ENCODE data around the gene FKBP15. TPM values are rescaled to one million over a fixed set of nuclear protein-coding genes. Genes with fewer than 3 reads are reported as not detected.

FKBP15 gene
- total and polyA plus RNA-seq, 2 experiments from 2014 or later: 7.9 to 14.9 TPM

DNA sequence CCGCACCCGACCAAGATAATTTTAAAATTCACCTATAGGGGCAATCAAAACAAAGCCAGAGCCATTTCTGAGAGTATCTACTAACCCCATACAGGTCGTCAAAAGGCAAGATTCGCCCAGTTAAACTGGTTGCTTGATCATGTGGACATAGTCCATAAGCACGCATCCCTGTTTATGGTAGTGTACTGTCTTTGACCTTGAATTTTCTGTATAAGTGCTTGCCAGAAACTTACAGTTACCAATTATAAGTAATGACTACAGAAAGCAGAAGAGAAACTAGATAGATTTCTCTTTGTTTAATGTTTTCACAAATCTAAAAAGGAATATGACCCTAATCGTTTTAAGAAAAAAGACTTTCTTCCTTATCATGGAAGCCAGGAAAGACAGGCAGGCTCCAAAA is 25.9 kb upstream of the FKBP15 start:
- Histone ChIP-seq H3K79me2 (replicated peaks; ENCODE audit: insufficient read depth) (no peaks in the 10 kb centered on the region; the same call in 1 of the 2 replicates), H3K4me1 (ENCODE audit: insufficient read depth) (no peaks in the 10 kb centered on the region), H3K9me2 (ENCODE audit: insufficient read depth) (no peaks in the 10 kb centered on the region), H3K4me3 (no peak overlapping the region), H3K27me3 (ENCODE audit: insufficient read depth) (no peaks in the 10 kb centered on the region), H4K20me1 (replicated peaks; ENCODE audit: insufficient read depth) (peaks cover 17% of the 10 kb centered on the region; the same call in 1 of the 2 replicates), H3K4me2 (no peak overlapping the region), H3F3A (replicated peaks; ENCODE audit: low read depth) (no peaks in the 10 kb centered on the region), H2AFZ (no peak overlapping the region), H3K27ac (ENCODE audit: low read depth) (no peak overlapping the region), H3K36me3 (ENCODE audit: insufficient read depth) (no peaks in the 10 kb centered on the region)
- H3K9me3 Mint-ChIP-seq: peaks cover 9% of the 10 kb centered on the region; the same call in 2 of the 3 replicates
- peaks cover 18% of the 10 kb centered on the region for H3K36me3 Mint-ChIP-seq (ENCODE audit: low read depth)
- no peak for TF ChIP-seq ZNF331 (CRISPR knock-in tag; IDR thresholded peaks at IDR 0.05; ENCODE audit: low read depth)
- no peak for TF ChIP-seq EZH2phosphoT487 (IDR thresholded peaks at IDR 0.05; ENCODE audit: unreplicated experiment)
- TF ChIP-seq, protein P1, sequence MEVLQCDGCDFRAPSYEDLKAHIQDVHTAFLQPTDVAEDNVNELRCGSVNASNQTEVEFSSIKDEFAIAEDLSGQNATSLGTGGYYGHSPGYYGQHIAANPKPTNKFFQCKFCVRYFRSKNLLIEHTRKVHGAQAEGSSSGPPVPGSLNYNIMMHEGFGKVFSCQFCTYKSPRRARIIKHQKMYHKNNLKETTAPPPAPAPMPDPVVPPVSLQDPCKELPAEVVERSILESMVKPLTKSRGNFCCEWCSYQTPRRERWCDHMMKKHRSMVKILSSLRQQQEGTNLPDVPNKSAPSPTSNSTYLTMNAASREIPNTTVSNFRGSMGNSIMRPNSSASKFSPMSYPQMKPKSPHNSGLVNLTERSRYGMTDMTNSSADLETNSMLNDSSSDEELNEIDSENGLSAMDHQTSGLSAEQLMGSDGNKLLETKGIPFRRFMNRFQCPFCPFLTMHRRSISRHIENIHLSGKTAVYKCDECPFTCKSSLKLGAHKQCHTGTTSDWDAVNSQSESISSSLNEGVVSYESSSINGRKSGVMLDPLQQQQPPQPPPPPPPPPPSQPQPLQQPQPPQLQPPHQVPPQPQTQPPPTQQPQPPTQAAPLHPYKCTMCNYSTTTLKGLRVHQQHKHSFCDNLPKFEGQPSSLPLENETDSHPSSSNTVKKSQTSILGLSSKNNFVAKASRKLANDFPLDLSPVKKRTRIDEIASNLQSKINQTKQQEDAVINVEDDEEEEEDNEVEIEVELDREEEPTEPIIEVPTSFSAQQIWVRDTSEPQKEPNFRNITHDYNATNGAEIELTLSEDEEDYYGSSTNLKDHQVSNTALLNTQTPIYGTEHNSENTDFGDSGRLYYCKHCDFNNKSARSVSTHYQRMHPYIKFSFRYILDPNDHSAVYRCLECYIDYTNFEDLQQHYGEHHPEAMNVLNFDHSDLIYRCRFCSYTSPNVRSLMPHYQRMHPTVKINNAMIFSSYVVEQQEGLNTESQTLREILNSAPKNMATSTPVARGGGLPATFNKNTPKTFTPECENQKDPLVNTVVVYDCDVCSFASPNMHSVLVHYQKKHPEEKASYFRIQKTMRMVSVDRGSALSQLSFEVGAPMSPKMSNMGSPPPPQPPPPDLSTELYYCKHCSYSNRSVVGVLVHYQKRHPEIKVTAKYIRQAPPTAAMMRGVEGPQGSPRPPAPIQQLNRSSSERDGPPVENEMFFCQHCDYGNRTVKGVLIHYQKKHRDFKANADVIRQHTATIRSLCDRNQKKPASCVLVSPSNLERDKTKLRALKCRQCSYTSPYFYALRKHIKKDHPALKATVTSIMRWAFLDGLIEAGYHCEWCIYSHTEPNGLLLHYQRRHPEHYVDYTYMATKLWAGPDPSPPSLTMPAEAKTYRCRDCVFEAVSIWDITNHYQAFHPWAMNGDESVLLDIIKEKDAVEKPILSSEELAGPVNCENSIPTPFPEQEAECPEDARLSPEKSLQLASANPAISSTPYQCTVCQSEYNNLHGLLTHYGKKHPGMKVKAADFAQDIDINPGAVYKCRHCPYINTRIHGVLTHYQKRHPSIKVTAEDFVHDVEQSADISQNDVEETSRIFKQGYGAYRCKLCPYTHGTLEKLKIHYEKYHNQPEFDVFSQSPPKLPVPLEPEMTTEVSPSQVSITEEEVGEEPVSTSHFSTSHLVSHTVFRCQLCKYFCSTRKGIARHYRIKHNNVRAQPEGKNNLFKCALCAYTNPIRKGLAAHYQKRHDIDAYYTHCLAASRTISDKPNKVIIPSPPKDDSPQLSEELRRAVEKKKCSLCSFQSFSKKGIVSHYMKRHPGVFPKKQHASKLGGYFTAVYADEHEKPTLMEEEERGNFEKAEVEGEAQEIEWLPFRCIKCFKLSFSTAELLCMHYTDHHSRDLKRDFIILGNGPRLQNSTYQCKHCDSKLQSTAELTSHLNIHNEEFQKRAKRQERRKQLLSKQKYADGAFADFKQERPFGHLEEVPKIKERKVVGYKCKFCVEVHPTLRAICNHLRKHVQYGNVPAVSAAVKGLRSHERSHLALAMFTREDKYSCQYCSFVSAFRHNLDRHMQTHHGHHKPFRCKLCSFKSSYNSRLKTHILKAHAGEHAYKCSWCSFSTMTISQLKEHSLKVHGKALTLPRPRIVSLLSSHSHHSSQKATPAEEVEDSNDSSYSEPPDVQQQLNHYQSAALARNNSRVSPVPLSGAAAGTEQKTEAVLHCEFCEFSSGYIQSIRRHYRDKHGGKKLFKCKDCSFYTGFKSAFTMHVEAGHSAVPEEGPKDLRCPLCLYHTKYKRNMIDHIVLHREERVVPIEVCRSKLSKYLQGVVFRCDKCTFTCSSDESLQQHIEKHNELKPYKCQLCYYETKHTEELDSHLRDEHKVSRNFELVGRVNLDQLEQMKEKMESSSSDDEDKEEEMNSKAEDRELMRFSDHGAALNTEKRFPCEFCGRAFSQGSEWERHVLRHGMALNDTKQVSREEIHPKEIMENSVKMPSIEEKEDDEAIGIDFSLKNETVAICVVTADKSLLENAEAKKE (CRISPR knock-in tag; IDR thresholded peaks at IDR 0.05): no peak
- TF ChIP-seq, protein P2, sequence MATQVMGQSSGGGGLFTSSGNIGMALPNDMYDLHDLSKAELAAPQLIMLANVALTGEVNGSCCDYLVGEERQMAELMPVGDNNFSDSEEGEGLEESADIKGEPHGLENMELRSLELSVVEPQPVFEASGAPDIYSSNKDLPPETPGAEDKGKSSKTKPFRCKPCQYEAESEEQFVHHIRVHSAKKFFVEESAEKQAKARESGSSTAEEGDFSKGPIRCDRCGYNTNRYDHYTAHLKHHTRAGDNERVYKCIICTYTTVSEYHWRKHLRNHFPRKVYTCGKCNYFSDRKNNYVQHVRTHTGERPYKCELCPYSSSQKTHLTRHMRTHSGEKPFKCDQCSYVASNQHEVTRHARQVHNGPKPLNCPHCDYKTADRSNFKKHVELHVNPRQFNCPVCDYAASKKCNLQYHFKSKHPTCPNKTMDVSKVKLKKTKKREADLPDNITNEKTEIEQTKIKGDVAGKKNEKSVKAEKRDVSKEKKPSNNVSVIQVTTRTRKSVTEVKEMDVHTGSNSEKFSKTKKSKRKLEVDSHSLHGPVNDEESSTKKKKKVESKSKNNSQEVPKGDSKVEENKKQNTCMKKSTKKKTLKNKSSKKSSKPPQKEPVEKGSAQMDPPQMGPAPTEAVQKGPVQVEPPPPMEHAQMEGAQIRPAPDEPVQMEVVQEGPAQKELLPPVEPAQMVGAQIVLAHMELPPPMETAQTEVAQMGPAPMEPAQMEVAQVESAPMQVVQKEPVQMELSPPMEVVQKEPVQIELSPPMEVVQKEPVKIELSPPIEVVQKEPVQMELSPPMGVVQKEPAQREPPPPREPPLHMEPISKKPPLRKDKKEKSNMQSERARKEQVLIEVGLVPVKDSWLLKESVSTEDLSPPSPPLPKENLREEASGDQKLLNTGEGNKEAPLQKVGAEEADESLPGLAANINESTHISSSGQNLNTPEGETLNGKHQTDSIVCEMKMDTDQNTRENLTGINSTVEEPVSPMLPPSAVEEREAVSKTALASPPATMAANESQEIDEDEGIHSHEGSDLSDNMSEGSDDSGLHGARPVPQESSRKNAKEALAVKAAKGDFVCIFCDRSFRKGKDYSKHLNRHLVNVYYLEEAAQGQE (IDR thresholded peaks at IDR 0.05; ENCODE audit: unreplicated experiment): no peak
- no peak for TF ChIP-seq NANOG (IDR thresholded peaks at IDR 0.05; ENCODE audit: borderline replicate concordance)
- TF ChIP-seq POLR2AphosphoS5 (IDR thresholded peaks at IDR 0.05; ENCODE audit: low read depth): no peak
- TF ChIP-seq EZH2 (IDR thresholded peaks at IDR 0.05; ENCODE audit: low read depth, unreplicated experiment): no peak
- TF ChIP-seq STAT1 (IDR thresholded peaks at IDR 0.05; ENCODE audit: unreplicated experiment): no peak
- TF ChIP-seq JUNB (IDR thresholded peaks at IDR 0.05; ENCODE audit: unreplicated experiment): no peak
- TF ChIP-seq CREB1 (CRISPR knock-in tag; IDR thresholded peaks at IDR 0.05; ENCODE audit: low read depth): no peak
- TF ChIP-seq, protein P3, sequence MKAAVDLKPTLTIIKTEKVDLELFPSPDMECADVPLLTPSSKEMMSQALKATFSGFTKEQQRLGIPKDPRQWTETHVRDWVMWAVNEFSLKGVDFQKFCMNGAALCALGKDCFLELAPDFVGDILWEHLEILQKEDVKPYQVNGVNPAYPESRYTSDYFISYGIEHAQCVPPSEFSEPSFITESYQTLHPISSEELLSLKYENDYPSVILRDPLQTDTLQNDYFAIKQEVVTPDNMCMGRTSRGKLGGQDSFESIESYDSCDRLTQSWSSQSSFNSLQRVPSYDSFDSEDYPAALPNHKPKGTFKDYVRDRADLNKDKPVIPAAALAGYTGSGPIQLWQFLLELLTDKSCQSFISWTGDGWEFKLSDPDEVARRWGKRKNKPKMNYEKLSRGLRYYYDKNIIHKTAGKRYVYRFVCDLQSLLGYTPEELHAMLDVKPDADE (IDR thresholded peaks at IDR 0.05): no peak
- TF ChIP-seq, protein P4, sequence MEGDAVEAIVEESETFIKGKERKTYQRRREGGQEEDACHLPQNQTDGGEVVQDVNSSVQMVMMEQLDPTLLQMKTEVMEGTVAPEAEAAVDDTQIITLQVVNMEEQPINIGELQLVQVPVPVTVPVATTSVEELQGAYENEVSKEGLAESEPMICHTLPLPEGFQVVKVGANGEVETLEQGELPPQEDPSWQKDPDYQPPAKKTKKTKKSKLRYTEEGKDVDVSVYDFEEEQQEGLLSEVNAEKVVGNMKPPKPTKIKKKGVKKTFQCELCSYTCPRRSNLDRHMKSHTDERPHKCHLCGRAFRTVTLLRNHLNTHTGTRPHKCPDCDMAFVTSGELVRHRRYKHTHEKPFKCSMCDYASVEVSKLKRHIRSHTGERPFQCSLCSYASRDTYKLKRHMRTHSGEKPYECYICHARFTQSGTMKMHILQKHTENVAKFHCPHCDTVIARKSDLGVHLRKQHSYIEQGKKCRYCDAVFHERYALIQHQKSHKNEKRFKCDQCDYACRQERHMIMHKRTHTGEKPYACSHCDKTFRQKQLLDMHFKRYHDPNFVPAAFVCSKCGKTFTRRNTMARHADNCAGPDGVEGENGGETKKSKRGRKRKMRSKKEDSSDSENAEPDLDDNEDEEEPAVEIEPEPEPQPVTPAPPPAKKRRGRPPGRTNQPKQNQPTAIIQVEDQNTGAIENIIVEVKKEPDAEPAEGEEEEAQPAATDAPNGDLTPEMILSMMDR (conservative IDR thresholded peaks at IDR 0.05; ENCODE audit: low read depth in 2 of 2): no peak
- no peak for TF ChIP-seq ZNF114 (CRISPR knock-in tag; IDR thresholded peaks at IDR 0.05)
- H3K4me3 Mint-ChIP-seq: no peak overlapping the region
- H3K27ac Mint-ChIP-seq: no peak overlapping the region
- H3K27me3 Mint-ChIP-seq (ENCODE audit: insufficient read depth, low read depth, poor library complexity): peaks cover 3% of the 10 kb centered on the region
- H3K4me1 Mint-ChIP-seq: no peaks in the 10 kb centered on the region; the same call in 2 of the 3 replicates
- ATAC-seq (no peak), DNase-seq (ENCODE audit: low spot score) (no peak)

Measured in GM23338 (cell line).